ENCODE data around the gene POLRMT.

POLRMT gene

DNA sequence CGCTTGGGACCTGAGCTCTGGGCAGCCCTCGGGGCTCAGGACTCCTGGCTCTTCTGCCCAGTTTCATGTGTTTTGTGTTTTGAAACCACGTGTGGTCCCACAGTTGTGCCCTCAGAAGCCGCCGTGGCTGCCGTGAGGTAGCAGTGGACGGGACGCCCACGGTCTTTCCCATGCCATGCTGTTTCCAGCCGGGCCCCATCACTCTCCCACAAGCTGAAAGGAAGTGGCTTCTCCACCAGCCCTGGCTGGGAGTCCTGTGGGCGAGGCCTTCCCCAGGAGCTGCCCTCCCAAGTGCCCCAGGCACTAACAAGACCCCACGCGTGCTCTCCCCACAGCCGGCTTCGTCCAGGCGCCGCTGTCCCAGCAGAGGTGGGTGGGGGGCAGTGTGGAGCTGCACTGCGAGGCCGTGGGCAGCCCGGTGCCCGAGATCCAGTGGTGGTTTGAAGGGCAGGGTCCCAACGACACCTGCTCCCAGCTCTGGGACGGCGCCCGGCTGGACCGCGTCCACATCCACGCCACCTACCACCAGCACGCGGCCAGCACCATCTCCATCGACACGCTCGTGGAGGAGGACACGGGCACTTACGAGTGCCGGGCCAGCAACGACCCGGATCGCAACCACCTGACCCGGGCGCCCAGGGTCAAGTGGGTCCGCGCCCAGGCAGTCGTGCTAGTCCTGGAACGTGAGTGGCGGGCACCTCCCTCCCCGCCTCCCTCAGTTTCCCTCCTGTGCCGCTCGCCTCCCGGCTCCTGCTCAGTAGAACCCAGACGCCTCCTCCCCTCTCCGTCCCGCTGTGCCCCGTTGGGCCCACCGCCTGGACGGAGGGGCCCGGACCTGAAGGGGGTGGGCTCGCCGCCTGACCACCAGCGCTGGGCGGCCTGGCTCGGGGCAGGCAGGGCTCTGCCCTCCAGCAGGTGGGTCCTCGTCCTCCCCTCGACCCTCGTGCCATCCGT, 55.6 kb downstream of the POLRMT start:
- TF ChIP-seq TCF12 (IDR thresholded peaks at IDR 0.05; ENCODE audit: low read depth) (no peak), TEAD4 (IDR thresholded peaks at IDR 0.05) (no peak), CREB1 (IDR thresholded peaks at IDR 0.05; ENCODE audit: low read depth) (no peak), TAF1 (IDR thresholded peaks at IDR 0.05; ENCODE audit: low read depth) (no peak), YY1 (IDR thresholded peaks at IDR 0.05; ENCODE audit: low read depth) (no peak), EP300 (IDR thresholded peaks at IDR 0.05; ENCODE audit: borderline replicate concordance) (no peak), FOXM1 (IDR thresholded peaks at IDR 0.05; ENCODE audit: borderline replicate concordance, low read depth) (no peak), ZBTB7A (IDR thresholded peaks at IDR 0.05; ENCODE audit: low read depth) (no peak), RAD21 (IDR thresholded peaks at IDR 0.05; ENCODE audit: low read depth) (no peak)
- TF ChIP-seq, protein P1, sequence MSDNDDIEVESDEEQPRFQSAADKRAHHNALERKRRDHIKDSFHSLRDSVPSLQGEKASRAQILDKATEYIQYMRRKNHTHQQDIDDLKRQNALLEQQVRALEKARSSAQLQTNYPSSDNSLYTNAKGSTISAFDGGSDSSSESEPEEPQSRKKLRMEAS (IDR thresholded peaks at IDR 0.05): no peak

DNA sequence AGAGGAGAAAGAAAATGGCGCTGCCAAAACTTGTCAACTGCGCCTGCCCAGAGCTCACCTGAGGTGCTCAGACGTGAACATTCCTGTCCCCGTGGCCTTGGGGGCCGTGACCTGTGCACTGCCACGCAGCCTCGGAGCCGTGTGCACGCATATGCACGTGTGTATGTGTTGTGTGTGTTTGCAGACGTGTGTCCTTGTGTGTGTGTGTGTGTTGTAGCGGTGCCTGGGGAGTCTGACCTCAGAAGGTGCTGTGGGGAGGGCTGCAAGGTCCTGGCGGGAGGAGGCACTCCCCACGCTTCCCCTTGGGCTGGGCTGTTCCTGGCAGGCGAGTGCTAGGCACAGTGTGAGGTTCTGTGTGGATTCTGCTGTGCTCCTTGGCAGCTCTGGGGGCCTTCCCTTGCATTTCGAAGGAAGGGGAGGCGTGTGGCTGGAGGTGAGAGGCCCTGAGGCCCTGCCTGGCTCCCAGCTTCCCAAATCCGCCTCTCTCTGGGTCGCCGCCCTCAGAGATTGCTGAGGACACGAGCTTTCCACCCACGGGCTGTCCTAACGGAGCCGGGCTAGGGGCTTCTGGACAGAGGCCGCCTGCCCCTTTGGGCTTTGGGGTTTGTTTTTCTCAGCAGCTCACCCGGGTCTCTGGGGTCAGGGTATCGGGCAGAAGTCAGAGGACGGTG, 56.4 kb downstream of the POLRMT start:
- TF ChIP-seq RAD21 (IDR thresholded peaks at IDR 0.05; ENCODE audit: low read depth) (no peak), ZBTB7A (IDR thresholded peaks at IDR 0.05; ENCODE audit: low read depth) (no peak), TEAD4 (IDR thresholded peaks at IDR 0.05) (no peak), EP300 (IDR thresholded peaks at IDR 0.05; ENCODE audit: borderline replicate concordance) (no peak), CEBPB (IDR thresholded peaks at IDR 0.05) (no peak), TAF1 (IDR thresholded peaks at IDR 0.05; ENCODE audit: low read depth) (no peak), CREB1 (IDR thresholded peaks at IDR 0.05; ENCODE audit: low read depth) (no peak)
- TF ChIP-seq, protein P2, sequence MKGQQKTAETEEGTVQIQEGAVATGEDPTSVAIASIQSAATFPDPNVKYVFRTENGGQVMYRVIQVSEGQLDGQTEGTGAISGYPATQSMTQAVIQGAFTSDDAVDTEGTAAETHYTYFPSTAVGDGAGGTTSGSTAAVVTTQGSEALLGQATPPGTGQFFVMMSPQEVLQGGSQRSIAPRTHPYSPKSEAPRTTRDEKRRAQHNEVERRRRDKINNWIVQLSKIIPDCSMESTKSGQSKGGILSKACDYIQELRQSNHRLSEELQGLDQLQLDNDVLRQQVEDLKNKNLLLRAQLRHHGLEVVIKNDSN (IDR thresholded peaks at IDR 0.05): no peak
- TF ChIP-seq, protein P1 (IDR thresholded peaks at IDR 0.05): no peak

DNA sequence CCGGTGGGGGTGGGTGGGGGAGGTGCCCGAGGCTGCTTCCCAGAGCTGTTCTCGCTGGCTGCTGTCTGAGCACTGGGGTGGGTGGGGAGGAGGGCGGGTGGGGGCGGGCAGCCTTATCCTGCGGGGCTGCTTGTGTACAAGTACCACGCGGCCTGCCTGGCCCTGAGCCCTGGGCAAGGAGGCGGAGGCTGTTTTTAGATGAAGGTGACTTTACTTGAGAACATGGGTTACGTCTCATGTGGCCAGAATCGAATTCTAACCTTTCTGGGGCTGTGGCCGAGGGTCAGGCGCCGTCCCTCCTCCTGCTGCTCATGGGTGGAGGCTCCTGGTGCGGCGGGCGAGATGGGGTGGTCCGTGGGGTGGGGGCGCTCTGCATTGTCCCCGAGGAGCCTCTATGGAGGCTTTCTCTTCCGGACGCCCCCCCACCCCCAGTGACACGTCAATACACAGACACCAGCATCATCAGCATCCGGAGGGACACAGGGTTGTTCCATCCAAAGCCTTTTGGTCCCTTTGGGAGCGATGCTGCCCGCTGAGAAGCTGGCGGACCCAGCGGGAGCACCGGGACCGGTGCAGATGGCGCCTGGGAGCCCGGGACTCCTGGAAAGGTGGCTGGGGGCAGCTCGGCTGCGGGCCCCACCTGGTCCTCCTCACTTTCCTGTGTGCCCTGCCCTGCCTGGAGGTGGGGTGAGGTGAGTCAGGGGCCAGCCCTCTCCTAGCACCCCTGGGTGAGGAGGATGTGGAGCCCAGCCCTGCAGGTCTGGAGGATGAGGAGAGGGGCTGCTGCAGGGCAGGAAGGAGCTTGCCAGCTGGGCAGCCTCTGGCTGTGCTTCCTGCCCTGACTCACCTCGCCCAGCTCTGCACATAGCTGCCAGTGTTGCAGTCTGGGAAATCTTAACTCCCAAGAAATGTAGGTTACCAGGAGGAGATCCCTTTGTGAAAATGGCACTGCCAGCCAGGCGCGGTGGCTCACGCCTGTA, 57.5 kb downstream of the POLRMT start:
- TF ChIP-seq, protein P2 (IDR thresholded peaks at IDR 0.05): no peak
- TF ChIP-seq NFIC (IDR thresholded peaks at IDR 0.05) (no peak), CREB1 (IDR thresholded peaks at IDR 0.05; ENCODE audit: low read depth) (no peak), RAD21 (IDR thresholded peaks at IDR 0.05; ENCODE audit: low read depth) (no peak), FOXM1 (IDR thresholded peaks at IDR 0.05; ENCODE audit: borderline replicate concordance, low read depth) (no peak), EP300 (IDR thresholded peaks at IDR 0.05; ENCODE audit: borderline replicate concordance) (no peak), CEBPB (IDR thresholded peaks at IDR 0.05) (no peak), ZBTB7A (IDR thresholded peaks at IDR 0.05; ENCODE audit: low read depth) (no peak), TAF1 (IDR thresholded peaks at IDR 0.05; ENCODE audit: low read depth) (no peak), TEAD4 (IDR thresholded peaks at IDR 0.05) (no peak), YY1 (IDR thresholded peaks at IDR 0.05; ENCODE audit: low read depth) (no peak), TCF12 (IDR thresholded peaks at IDR 0.05; ENCODE audit: low read depth) (no peak), EGR1 (IDR thresholded peaks at IDR 0.05) (no peak)
- TF ChIP-seq, protein P1 (IDR thresholded peaks at IDR 0.05): no peak
- TF ChIP-seq, protein P3, sequence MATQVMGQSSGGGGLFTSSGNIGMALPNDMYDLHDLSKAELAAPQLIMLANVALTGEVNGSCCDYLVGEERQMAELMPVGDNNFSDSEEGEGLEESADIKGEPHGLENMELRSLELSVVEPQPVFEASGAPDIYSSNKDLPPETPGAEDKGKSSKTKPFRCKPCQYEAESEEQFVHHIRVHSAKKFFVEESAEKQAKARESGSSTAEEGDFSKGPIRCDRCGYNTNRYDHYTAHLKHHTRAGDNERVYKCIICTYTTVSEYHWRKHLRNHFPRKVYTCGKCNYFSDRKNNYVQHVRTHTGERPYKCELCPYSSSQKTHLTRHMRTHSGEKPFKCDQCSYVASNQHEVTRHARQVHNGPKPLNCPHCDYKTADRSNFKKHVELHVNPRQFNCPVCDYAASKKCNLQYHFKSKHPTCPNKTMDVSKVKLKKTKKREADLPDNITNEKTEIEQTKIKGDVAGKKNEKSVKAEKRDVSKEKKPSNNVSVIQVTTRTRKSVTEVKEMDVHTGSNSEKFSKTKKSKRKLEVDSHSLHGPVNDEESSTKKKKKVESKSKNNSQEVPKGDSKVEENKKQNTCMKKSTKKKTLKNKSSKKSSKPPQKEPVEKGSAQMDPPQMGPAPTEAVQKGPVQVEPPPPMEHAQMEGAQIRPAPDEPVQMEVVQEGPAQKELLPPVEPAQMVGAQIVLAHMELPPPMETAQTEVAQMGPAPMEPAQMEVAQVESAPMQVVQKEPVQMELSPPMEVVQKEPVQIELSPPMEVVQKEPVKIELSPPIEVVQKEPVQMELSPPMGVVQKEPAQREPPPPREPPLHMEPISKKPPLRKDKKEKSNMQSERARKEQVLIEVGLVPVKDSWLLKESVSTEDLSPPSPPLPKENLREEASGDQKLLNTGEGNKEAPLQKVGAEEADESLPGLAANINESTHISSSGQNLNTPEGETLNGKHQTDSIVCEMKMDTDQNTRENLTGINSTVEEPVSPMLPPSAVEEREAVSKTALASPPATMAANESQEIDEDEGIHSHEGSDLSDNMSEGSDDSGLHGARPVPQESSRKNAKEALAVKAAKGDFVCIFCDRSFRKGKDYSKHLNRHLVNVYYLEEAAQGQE (IDR thresholded peaks at IDR 0.05; ENCODE audit: low read depth): no peak

DNA sequence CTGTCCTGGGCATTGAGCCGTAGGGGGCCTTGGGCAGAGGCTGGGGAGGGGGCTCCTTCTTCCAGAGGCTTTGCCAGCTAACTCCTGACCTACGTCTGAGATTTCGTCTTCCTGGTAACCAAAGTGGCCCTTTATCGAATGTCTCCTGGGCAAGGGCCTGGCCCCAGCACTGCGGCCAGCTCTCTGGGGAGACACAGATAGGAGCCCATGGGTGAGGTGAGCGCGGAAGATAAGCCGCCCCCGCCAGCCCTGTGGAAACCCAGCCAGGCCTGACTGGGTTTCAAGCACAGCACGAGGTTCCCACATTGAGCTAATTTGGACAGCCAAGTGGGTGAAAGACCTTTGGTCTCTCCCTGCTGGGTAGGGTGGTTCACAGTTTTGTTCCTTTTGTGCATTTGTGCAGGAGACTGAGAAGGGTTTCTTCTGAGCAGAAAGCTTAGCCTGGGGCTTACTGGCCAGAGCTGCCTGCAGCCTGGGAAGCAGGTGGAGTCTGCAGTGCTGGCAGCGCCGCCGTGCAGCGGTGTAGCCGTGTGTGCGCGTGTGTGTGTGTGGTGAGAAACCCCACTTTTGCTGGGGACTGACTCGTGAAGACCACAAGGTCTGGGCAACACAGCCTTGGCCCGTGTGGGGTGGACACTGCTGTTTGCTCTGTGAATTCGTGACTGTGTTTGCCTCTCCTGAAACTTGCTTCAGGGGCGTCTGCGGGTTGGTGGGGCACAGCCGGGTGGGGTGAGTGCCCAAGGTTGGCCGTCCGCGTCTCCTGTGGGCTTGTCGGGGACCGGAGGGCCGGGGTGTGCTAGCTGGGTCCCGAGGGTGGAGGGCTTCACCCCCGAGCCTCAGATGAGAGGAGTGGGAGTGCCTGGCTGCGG, 58.4 kb downstream of the POLRMT start:
- TF ChIP-seq EP300 (IDR thresholded peaks at IDR 0.05; ENCODE audit: borderline replicate concordance) (no peak), CEBPB (IDR thresholded peaks at IDR 0.05) (no peak), NFIC (IDR thresholded peaks at IDR 0.05) (no peak), ZBTB7A (IDR thresholded peaks at IDR 0.05; ENCODE audit: low read depth) (no peak), TCF12 (IDR thresholded peaks at IDR 0.05; ENCODE audit: low read depth) (no peak), YY1 (IDR thresholded peaks at IDR 0.05; ENCODE audit: low read depth) (no peak), FOXM1 (IDR thresholded peaks at IDR 0.05; ENCODE audit: borderline replicate concordance, low read depth) (no peak), CREB1 (IDR thresholded peaks at IDR 0.05; ENCODE audit: low read depth) (no peak), EGR1 (IDR thresholded peaks at IDR 0.05) (no peak), TEAD4 (IDR thresholded peaks at IDR 0.05) (no peak), TAF1 (IDR thresholded peaks at IDR 0.05; ENCODE audit: low read depth) (no peak), RAD21 (IDR thresholded peaks at IDR 0.05; ENCODE audit: low read depth) (no peak)
- TF ChIP-seq, protein P1 (IDR thresholded peaks at IDR 0.05): no peak
- TF ChIP-seq, protein P2 (IDR thresholded peaks at IDR 0.05): no peak
- TF ChIP-seq, protein P3 (IDR thresholded peaks at IDR 0.05; ENCODE audit: low read depth): no peak

Measured in Ishikawa (cell line).